ENCODE data around the gene HLX. TPM values are rescaled to one million over a fixed set of nuclear protein-coding genes. Genes with fewer than 3 reads are reported as not detected.

HLX gene
- total RNA-seq, 1 donor, result 19.9 TPM

- no peak overlapping the region for H3K4me3 ChIP-seq (ENCODE audit: low read depth, low read length)
- no peak for TF ChIP-seq CTCF (IDR thresholded peaks at IDR 0.05; ENCODE audit: insufficient read depth, low read depth, low read length)
- DNase-seq (ENCODE audit: low read depth), result no peak
Measured at GRCh38 chr1:220915954-220916353, 36.7 kb downstream of the HLX start.

GRCh38 chr1:220917101-220917500 is 37.9 kb downstream of the HLX start:
- H3K4me3 ChIP-seq (ENCODE audit: low read depth, low read length), result no peak overlapping the region
- DNase-seq (ENCODE audit: low read depth), result no peak
- no peak for TF ChIP-seq CTCF (IDR thresholded peaks at IDR 0.05; ENCODE audit: insufficient read depth, low read depth, low read length)

GRCh38 chr1:220917535-220918209 is 38.4 kb downstream of the HLX start:
- DNase-seq (ENCODE audit: low read depth), result no peak
- TF ChIP-seq CTCF (IDR thresholded peaks at IDR 0.05; ENCODE audit: insufficient read depth, low read depth, low read length), result no peak
- H3K4me3 ChIP-seq (ENCODE audit: low read depth, low read length), result no peak overlapping the region

- TF ChIP-seq CTCF (IDR thresholded peaks at IDR 0.05; ENCODE audit: insufficient read depth, low read depth, low read length), result no peak
- H3K4me3 ChIP-seq (ENCODE audit: low read depth, low read length), result no peak overlapping the region
Measured at GRCh38 chr1:220918285-220918951, 39.2 kb downstream of the HLX start.

GRCh38 chr1:220920967-220921366 is 41.7 kb downstream of the HLX start:
- H3K4me3 ChIP-seq (ENCODE audit: low read depth, low read length), result no peak overlapping the region
- DNase-seq (ENCODE audit: low read depth), result no peak
- no peak for TF ChIP-seq CTCF (IDR thresholded peaks at IDR 0.05; ENCODE audit: insufficient read depth, low read depth, low read length)

More at GRCh38 chr1:220918285-220918951, 39.2 kb downstream of the HLX start:
- DNase-seq (ENCODE audit: low read depth), result no peak

- no peak for DNase-seq (ENCODE audit: low read depth)
- TF ChIP-seq CTCF (IDR thresholded peaks at IDR 0.05; ENCODE audit: insufficient read depth, low read depth, low read length), result no peak
- no peak overlapping the region for H3K4me3 ChIP-seq (ENCODE audit: low read depth, low read length)
Measured at GRCh38 chr1:220921498-220921897, 42.3 kb downstream of the HLX start.
